AG04450 (cell line): ENCODE data around the gene USP11. TPM values are rescaled to one million over a fixed set of nuclear protein-coding genes. Genes with fewer than 3 reads are reported as not detected.

Experiments used
- CTCF ChIA-PET: fragments of 300-600, 350-600 bp; formaldehyde crosslinking; extraction: SDS; loops from one replicate; lab custom pipeline; 2022; ENCODE audit warnings: antibody characterized with exemption, inconsistent platforms; lab: Charles Lee
- POLR2A ChIA-PET: fragments of 350-600 bp; formaldehyde crosslinking; extraction: SDS; loops from one replicate; lab custom pipeline; 2021; ENCODE audit warnings: antibody characterized with exemption, inconsistent platforms; lab: Yijun Ruan, JAX
- DNase-seq: peaks from one replicate; pipeline ENCODE4 v3.0.0-alpha.2; 2011; ENCODE audit warnings: low read depth, low spot score
- H3K27ac ChIP-seq: one replicate; pipeline ENCODE4 v1.5.1; 2012; ENCODE audit warnings: low read depth, low read length, control low read depth
- H3K27me3 ChIP-seq: one replicate; pipeline ENCODE4 v1.6.0; 2012; ENCODE audit warnings: low read length; ENCODE audit not compliant: control insufficient read depth, insufficient read depth
- H3K4me3 ChIP-seq: 2 replicates; pipeline ENCODE4 v1.5.1; 2011; ENCODE audit warnings: mild to moderate bottlenecking, low read depth, low read length, control low read depth
- H3K9me3 ChIP-seq: 2 replicates; pipeline ENCODE4 v1.5.1; 2012; ENCODE audit warnings: low read length; ENCODE audit not compliant: control insufficient read depth, insufficient read depth
- polyA minus RNA-seq: library from RNA; depleted of rRNA, polyadenylated mRNA; stranded (reverse); fragments of >200 nt; gene quantifications from 2 replicates; pipeline ENCODE4 v1.2.3, GENCODE V29; 2011; rRNA and poly(A)+ RNA removed
- polyA plus RNA-seq: library from polyadenylated mRNA; depleted of rRNA; stranded (reverse); fragments of >200 nt; gene quantifications from 2 replicates; pipeline ENCODE4 v1.2.3, GENCODE V29; 2011; rRNA removed
- TF ChIP-seq, protein P1 (sequence below): IDR thresholded peaks from 2 replicates; pipeline ENCODE4 v1.5.1; 2011; ENCODE audit warnings: low read depth, low read length, control low read depth, inconsistent platforms

Gene USP11
- polyA plus RNA-seq (31.5 and 41.3 TPM in 2 replicates), polyA minus RNA-seq (86.4 and 126 TPM in 2 replicates)

DNA sequence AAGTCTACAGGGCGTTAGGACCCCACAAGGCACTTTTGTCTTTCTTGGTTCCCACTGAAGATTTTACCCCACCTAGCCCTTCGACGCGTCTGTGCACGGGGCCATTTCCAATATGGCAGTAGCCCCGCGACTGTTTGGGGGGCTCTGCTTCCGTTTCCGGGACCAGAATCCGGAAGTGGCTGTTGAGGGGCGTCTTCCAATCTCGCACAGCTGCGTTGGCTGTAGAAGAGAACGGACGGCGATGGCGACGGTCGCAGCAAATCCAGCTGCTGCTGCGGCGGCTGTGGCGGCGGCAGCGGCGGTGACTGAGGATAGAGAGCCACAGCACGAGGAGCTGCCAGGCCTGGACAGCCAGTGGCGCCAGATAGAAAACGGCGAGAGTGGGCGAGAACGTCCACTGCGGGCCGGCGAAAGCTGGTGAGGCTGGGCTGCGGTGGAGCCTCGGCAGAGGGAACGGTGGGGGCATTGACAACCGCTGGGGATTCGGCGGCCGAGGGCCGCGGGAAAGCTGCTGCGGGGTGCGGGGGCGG, at the start of gene USP11:
Gene USP11 (plus strand): TSS at position 207 of the 530 bp plus-strand sequence. CDS start 35 bp downstream, at position 242.
- Histone ChIP-seq H3K27ac (peak within 1 kb of the TSS; percentile 98), H3K4me3 (peak within 1 kb of the TSS; percentile 76), H3K9me3 (no peaks in the 10 kb centered on the region), H3K27me3 (no peaks in the 10 kb centered on the region)
- no peak for DNase-seq
- TF ChIP-seq, protein P1, sequence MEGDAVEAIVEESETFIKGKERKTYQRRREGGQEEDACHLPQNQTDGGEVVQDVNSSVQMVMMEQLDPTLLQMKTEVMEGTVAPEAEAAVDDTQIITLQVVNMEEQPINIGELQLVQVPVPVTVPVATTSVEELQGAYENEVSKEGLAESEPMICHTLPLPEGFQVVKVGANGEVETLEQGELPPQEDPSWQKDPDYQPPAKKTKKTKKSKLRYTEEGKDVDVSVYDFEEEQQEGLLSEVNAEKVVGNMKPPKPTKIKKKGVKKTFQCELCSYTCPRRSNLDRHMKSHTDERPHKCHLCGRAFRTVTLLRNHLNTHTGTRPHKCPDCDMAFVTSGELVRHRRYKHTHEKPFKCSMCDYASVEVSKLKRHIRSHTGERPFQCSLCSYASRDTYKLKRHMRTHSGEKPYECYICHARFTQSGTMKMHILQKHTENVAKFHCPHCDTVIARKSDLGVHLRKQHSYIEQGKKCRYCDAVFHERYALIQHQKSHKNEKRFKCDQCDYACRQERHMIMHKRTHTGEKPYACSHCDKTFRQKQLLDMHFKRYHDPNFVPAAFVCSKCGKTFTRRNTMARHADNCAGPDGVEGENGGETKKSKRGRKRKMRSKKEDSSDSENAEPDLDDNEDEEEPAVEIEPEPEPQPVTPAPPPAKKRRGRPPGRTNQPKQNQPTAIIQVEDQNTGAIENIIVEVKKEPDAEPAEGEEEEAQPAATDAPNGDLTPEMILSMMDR = no peak
- ChIA-PET POLR2A (interaction anchor here (0.6 to 1.6 kb wide), 6 partner anchors 15 to 290 kb away, joined by 3 to 14 read pairs (median 4); partner anchors contain the start of gene CDK16), CTCF (interaction anchor here (0.6 to 1.2 kb wide), 2 partner anchors 53 to 293 kb away, joined by 3 to 7 read pairs; no protein-coding TSS in a partner anchor)

- H3K4me3 ChIP-seq = no peak overlapping the region
- H3K27me3 ChIP-seq = no peaks in the 10 kb centered on the region
- ChIA-PET CTCF (no interaction called here), POLR2A (no interaction called here)
- TF ChIP-seq, protein P1 = no peak
- DNase-seq = no peak
- no peak overlapping the region for H3K27ac ChIP-seq
- H3K9me3 ChIP-seq = no peaks in the 10 kb centered on the region
Measured at GRCh38 chrX:47184486-47184885, 48.3 kb upstream of the USP11 start.

DNA sequence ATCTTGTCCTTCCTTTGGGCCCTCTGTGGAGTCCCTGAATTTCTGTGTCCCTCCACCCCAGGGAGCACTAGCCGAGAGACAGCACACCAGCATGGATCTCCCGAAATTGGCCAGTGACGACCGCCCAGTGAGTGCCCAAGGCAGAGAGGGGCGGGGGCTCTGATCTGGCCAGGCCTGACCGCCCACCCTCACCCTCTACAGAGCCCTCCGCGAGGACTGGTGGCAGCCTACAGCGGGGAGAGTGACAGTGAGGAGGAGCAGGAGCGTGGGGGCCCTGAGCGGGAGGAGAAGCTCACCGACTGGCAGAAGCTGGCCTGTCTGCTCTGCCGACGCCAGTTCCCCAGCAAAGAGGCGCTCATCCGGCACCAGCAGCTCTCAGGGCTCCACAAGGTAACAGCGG, 47.6 kb upstream of the USP11 start:
- no peak overlapping the region for H3K27ac ChIP-seq
- H3K27me3 ChIP-seq = no peaks in the 10 kb centered on the region
- CTCF ChIA-PET = no interaction called here
- POLR2A ChIA-PET = no interaction called here
- H3K9me3 ChIP-seq = no peaks in the 10 kb centered on the region
- TF ChIP-seq, protein P1 = no peak
- no peak overlapping the region for H3K4me3 ChIP-seq
- no peak for DNase-seq

DNA sequence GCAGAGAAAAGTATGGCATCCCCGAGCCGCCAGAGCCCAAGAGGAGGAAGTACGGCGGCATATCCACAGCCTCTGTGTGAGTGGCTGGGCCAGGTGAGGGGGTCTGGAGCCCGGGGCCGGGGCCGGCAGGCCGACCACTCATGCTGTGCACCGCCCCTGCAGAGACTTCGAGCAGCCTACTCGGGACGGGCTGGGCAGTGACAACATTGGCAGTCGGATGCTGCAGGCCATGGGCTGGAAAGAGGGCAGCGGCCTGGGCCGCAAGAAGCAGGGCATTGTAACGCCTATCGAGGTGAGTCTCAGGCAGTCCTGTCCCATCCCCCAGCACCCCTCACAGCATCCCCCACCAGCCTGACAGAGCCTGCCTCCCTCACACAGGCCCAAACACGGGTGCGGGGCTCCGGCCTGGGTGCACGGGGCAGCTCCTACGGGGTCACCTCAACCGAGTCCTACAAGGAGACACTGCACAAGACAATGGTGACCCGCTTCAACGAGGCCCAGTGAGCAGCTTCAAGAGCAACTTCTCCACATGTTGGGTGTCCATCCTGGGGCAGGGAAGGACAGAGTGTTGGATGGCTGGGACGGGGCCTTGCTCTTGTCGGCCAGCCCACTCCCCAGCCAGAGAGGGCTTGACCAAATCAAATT, 46.6 kb upstream of the USP11 start:
- Histone ChIP-seq H3K27ac (no peak overlapping the region), H3K27me3 (no peaks in the 10 kb centered on the region), H3K9me3 (no peaks in the 10 kb centered on the region), H3K4me3 (no peak overlapping the region)
- ChIA-PET POLR2A (no interaction called here), CTCF (no interaction called here)
- TF ChIP-seq, protein P1 = no peak
- no peak for DNase-seq

DNA sequence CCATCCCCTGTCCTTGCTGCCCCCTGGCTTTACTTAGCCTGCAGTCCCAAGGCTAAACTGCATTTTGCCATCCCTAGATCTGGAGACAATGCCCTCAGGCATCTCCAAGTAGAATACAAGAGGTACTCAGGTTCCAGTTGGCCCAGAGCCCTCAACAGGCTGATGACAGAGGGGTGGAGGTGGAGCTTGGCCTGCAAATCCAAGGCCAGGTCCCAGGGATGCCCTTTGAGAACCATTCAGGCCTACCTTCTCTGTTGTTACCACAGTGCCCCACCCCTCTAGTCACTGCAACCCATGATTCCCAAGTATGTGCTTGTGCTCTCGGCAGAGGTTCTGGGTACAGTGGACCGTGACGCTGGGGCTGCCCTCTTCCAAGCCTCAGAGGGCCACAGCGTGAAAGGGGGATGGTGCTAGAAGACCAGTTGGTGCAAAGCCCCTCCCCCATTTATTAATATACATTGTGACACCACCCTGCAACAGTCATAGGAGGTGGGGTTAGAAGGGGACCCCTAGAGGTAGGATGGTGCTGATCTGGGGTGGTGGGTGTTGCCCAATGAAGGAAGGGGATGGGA, 45.6 kb upstream of the USP11 start:
- TF ChIP-seq, protein P1 = no peak
- Histone ChIP-seq H3K27ac (no peak overlapping the region), H3K9me3 (no peaks in the 10 kb centered on the region), H3K27me3 (no peaks in the 10 kb centered on the region), H3K4me3 (no peak overlapping the region)
- ChIA-PET CTCF (no interaction called here), POLR2A (interaction anchor here (0.6 kb wide), 1 partner anchor 170 kb away, joined by 4 read pairs; no protein-coding TSS in a partner anchor)
- no peak for DNase-seq
